B cell (primary cell): Measurements from ENCODE around the gene FAM25A. TPM values are rescaled to one million over a fixed set of nuclear protein-coding genes. Genes with fewer than 3 reads are reported as not detected.

ENCODE experiments used
- ATAC-seq: fragments of 200-7000 bp; cut with Tn5 transposase; one replicate; pipeline ENCODE4 v1.10.0; 2021; ENCODE audit warnings: low read depth, mild to moderate bottlenecking, moderate number of reproducible peaks, moderate library complexity
- CTCF ChIA-PET: fragments of 350-600 bp; sonication (Branson Sonifier 250); formaldehyde crosslinking; loops from one replicate; lab custom pipeline; 2021; ENCODE audit warnings: antibody characterized with exemption, inconsistent platforms; lab: Charles Lee
- POLR2A ChIA-PET: fragments of 350-600 bp; sonication (Branson Sonifier 250); formaldehyde crosslinking; loops from one replicate; lab custom pipeline; 2021; ENCODE audit warnings: antibody characterized with exemption; lab: Charles Lee
- DNase-seq: peaks from one replicate; pipeline ENCODE4 v3.0.0; 2013
- H2AFZ ChIP-seq: 2 replicates; pipeline ENCODE4 v1.6.1; 2012; ENCODE audit warnings: mild to moderate bottlenecking, low read depth, low read length; ENCODE audit not compliant: insufficient read depth, poor library complexity, severe bottlenecking
- H3K27ac ChIP-seq, 2 donors: 1 replicate in 1 of 2; 2 replicates in 1 of 2; pipeline ENCODE4 v1.5.1; 2012 to 2013; ENCODE audit warnings: low read length in 2 of 2, mild to moderate bottlenecking in 2 of 2, moderate library complexity in 1 of 2
- H3K27me3 ChIP-seq, 4 experiments: fragments of 200-600 bp in 1 of 4; sonication (generic) in 1 of 4; replicated peaks in 1 of 4; 1 replicate in 2 of 4; 2 replicates in 2 of 4; pipeline versions ENCODE4 v1.6.1 to v1.7.0; 2013 to 2016; ENCODE audit warnings: low read length in 3 of 4, mild to moderate bottlenecking in 2 of 4, mixed read lengths in 1 of 4, moderate library complexity in 1 of 4; ENCODE audit not compliant: insufficient read depth in 4 of 4, control insufficient read depth in 3 of 4; ENCODE audit errors: control extremely low read depth in 1 of 4
- H3K36me3 ChIP-seq, 2 experiments: replicated peaks in 1 of 2; 1 replicate in 1 of 2; 2 replicates in 1 of 2; pipeline versions ENCODE4 v1.6.1 to v1.7.1; 2013; ENCODE audit warnings: low read length in 1 of 2; ENCODE audit not compliant: insufficient read depth in 2 of 2, control insufficient read depth in 1 of 2; ENCODE audit errors: control extremely low read depth in 1 of 2, extremely low read depth in 1 of 2
- H3K4me1 ChIP-seq, 2 donors: fragments of 200-600 bp in 1 of 2; sonication (generic) in 1 of 2; 1 replicate in 1 of 2; 2 replicates in 1 of 2; pipeline versions ENCODE4 v1.5.1 to v1.6.1; 2013 to 2017; ENCODE audit warnings: low read length in 2 of 2; ENCODE audit not compliant: control insufficient read depth in 2 of 2, insufficient read depth in 2 of 2
- H3K4me2 ChIP-seq: replicated peaks from 2 replicates; pipeline ENCODE3; 2012; ENCODE audit warnings: mild to moderate bottlenecking, low read depth, low read length; ENCODE audit not compliant: poor library complexity, severe bottlenecking
- H3K4me3 ChIP-seq, 5 experiments: fragments of 200-600 bp in 1 of 5; sonication (generic) in 1 of 5; 1 replicate in 3 of 5; 2 replicates in 2 of 5; pipeline versions ENCODE4 v1.5.1 to v1.7.0; 2011 to 2016; ENCODE audit warnings: low read length in 4 of 5, mild to moderate bottlenecking in 4 of 5, low read depth in 2 of 5, control low read depth in 1 of 5, moderate library complexity in 1 of 5; ENCODE audit not compliant: insufficient read depth in 1 of 5; ENCODE audit errors: control extremely low read depth in 1 of 5, extremely low read depth in 1 of 5
- H3K79me2 ChIP-seq: fragments of 200-600 bp; sonication (generic); one replicate; pipeline ENCODE4 v1.6.0; 2016; ENCODE audit warnings: low read length; ENCODE audit not compliant: control insufficient read depth, insufficient read depth
- H3K9ac ChIP-seq: fragments of 200-600 bp; sonication (generic); 2 replicates; pipeline ENCODE4 v1.6.1; 2017; ENCODE audit warnings: mild to moderate bottlenecking, low read length, moderate library complexity
- H3K9me3 ChIP-seq, 3 donors: one replicate each; pipeline versions ENCODE4 v1.6.1 to v1.7.1; 2013; ENCODE audit warnings: low read length in 2 of 3; ENCODE audit not compliant: control insufficient read depth in 2 of 3, insufficient read depth in 1 of 3; ENCODE audit errors: control extremely low read depth in 1 of 3
- H4K20me1 ChIP-seq: 2 replicates; pipeline ENCODE4 v1.6.0; 2012; ENCODE audit warnings: mild to moderate bottlenecking, low read length; ENCODE audit not compliant: insufficient read depth, control insufficient read depth, poor library complexity, severe bottlenecking
- H3K27ac Mint-ChIP-seq: one replicate; pipeline ENCODE4 v1.8.0; 2021; ENCODE audit warnings: mixed read lengths
- H3K27me3 Mint-ChIP-seq: one replicate; pipeline ENCODE4 v1.8.0; 2021; ENCODE audit warnings: mixed read lengths
- H3K4me1 Mint-ChIP-seq: one replicate; pipeline ENCODE4 v1.8.0; 2021; ENCODE audit warnings: mixed read lengths
- H3K4me3 Mint-ChIP-seq: one replicate; pipeline ENCODE4 v1.8.0; 2021; ENCODE audit warnings: mixed read lengths
- H3K9me3 Mint-ChIP-seq: one replicate; pipeline ENCODE4 v1.8.0; 2022; ENCODE audit warnings: mixed read lengths; ENCODE audit not compliant: insufficient read depth
- CTCF ChIP-seq: fragments of 200-600 bp; IDR thresholded peaks from one replicate; pipeline ENCODE4 v1.8.0; 2022; ENCODE audit warnings: antibody characterized with exemption, mild to moderate bottlenecking
- EZH2 ChIP-seq: IDR thresholded peaks from 2 replicates; pipeline ENCODE4 v1.6.1; 2012; ENCODE audit warnings: borderline replicate concordance, low read depth, mild to moderate bottlenecking, moderate library complexity, low read length; ENCODE audit not compliant: insufficient read depth, poor library complexity, severe bottlenecking
- WGBS: methylation state at CpG from one replicate; pipeline ENCODE4 v1.1.5; 2013; ENCODE audit warnings: missing lambda C conversion rate; ENCODE audit not compliant: insufficient coverage; 5-methylcytosine and 5-hydroxymethylcytosine counted together
- intact Hi-C: fragments of 100-400 bp; cut with micrococcal nuclease; formaldehyde crosslinking; loops from one replicate; pipeline ENCODE4 v1.10.0; 2022
- polyA plus RNA-seq: library from polyadenylated mRNA; depleted of rRNA; stranded (reverse); fragments of >200 nt; gene quantifications from 2 replicates; pipeline ENCODE4 v1.2.3, GENCODE V29; 2012
- total RNA-seq, 2 donors: library from RNA; stranded (reverse); fragments of 120-200 nt in 1 of 2; gene quantifications; 1 replicate in 1 of 2; 2 replicates in 1 of 2; pipeline versions ENCODE4 v1.2.3 to v1.2.4, GENCODE V29; 2013 to 2022

Gene FAM25A
- total and polyA plus RNA-seq, 2 donors (not counting 1 experiment from before 2014, with no cell fraction given) = not detected

- CTCF ChIA-PET = no interaction called here
- H3K27ac ChIP-seq = no peak overlapping the region
- no peaks in the 10 kb centered on the region for H3K9me3 ChIP-seq
- no peak overlapping the region for H3K9ac ChIP-seq
- 100% methylated on average over 2 of the region's 2 CpGs for WGBS
- Mint-ChIP-seq H3K27me3 (no peaks in the 10 kb centered on the region), H3K4me1 (no peaks in the 10 kb centered on the region), H3K4me3 (no peak overlapping the region), H3K9me3 (no peaks in the 10 kb centered on the region), H3K27ac (no peak overlapping the region)
- peaks cover 22 to 73% of the 10 kb centered on the region in 2 experiments for H3K36me3 ChIP-seq
- ATAC-seq (no peak), DNase-seq (no peak)
- no peak overlapping the region for H2AFZ ChIP-seq
- H3K4me2 ChIP-seq = no peak overlapping the region
- no peaks in the 10 kb centered on the region for H3K27me3 ChIP-seq
- POLR2A ChIA-PET = no interaction called here
- no peak overlapping the region for H3K4me3 ChIP-seq
- intact Hi-C loops = no loop called here
- H4K20me1 ChIP-seq = no peaks in the 10 kb centered on the region
- no peaks in the 10 kb centered on the region for H3K4me1 ChIP-seq
- H3K79me2 ChIP-seq = no peaks in the 10 kb centered on the region
- no peak for TF ChIP-seq CTCF
- TF ChIP-seq EZH2 = no peak
Measured at GRCh38 chr10:87066178-87066577, 46.1 kb downstream of the FAM25A start.

- CTCF ChIA-PET = no interaction called here
- no peak overlapping the region for H3K27ac Mint-ChIP-seq
- ATAC-seq = no peak
Measured at GRCh38 chr10:87066865-87067264, 46.8 kb downstream of the FAM25A start.

More at GRCh38 chr10:87066865-87067264, 46.8 kb downstream of the FAM25A start:
- no peak overlapping the region for H3K9ac ChIP-seq
- no peaks in the 10 kb centered on the region for H3K4me1 ChIP-seq
- H4K20me1 ChIP-seq = no peaks in the 10 kb centered on the region
- no peaks in the 10 kb centered on the region for H3K79me2 ChIP-seq
- no peak overlapping the region for H3K27ac ChIP-seq
- peaks cover 23 to 71% of the 10 kb centered on the region in 2 experiments for H3K36me3 ChIP-seq
- no peak overlapping the region for H2AFZ ChIP-seq
- Mint-ChIP-seq H3K4me3 (no peak overlapping the region), H3K27me3 (no peaks in the 10 kb centered on the region), H3K9me3 (no peaks in the 10 kb centered on the region), H3K4me1 (no peaks in the 10 kb centered on the region)
- intact Hi-C loops = no loop called here
- no peak overlapping the region for H3K4me3 ChIP-seq
- TF ChIP-seq EZH2 (no peak), CTCF (no peak)
- no peak overlapping the region for H3K4me2 ChIP-seq
- no peak for DNase-seq
- no peaks in the 10 kb centered on the region for H3K27me3 ChIP-seq
- WGBS = 100% methylated on average over 1 of the region's 1 CpG
- POLR2A ChIA-PET = interaction anchor here (0.6 kb wide), 1 partner anchor 127 kb away, joined by 5 read pairs; no protein-coding TSS in a partner anchor
- no peaks in the 10 kb centered on the region for H3K9me3 ChIP-seq
